AG09309 (cell line): Measurements from ENCODE around the gene UBE3B.
"Not testable (repeated sequence)": the region's sequence is repeated elsewhere in the genome, so short reads cannot be mapped to it uniquely, and the experiment has no call there.

Experiments
- DNase-seq: peaks from one replicate; pipeline ENCODE4 v3.0.0-alpha.2; 2010; ENCODE audit warnings: low read depth
- H3K4me3 ChIP-seq: 2 replicates; pipeline ENCODE4 v1.5.1; 2011; ENCODE audit warnings: mild to moderate bottlenecking, low read depth, low read length, moderate library complexity; ENCODE audit not compliant: control insufficient read depth
- CTCF ChIP-seq: IDR thresholded peaks from 2 replicates; pipeline ENCODE4 v1.5.1; 2011; ENCODE audit warnings: mild to moderate bottlenecking, low read depth, low read length, inconsistent platforms; ENCODE audit not compliant: insufficient read depth, control insufficient read depth; ENCODE audit errors: missing control alignments

Gene UBE3B

GRCh38 chr12:109469517-109469916, 7.9 kb upstream of the UBE3B start:
- no peak for DNase-seq
- no peak for TF ChIP-seq CTCF
- no peak overlapping the region for H3K4me3 ChIP-seq

- TF ChIP-seq CTCF, result no peak
- H3K4me3 ChIP-seq, result no peak overlapping the region
- DNase-seq, result no peak
These were observed 4.4 kb upstream of the UBE3B start for GRCh38 chr12:109473006-109473405.

- not testable (repeated sequence) for H3K4me3 ChIP-seq, DNase-seq
These were observed 3.7 kb upstream of the UBE3B start for GRCh38 chr12:109473526-109474270.

DNA sequence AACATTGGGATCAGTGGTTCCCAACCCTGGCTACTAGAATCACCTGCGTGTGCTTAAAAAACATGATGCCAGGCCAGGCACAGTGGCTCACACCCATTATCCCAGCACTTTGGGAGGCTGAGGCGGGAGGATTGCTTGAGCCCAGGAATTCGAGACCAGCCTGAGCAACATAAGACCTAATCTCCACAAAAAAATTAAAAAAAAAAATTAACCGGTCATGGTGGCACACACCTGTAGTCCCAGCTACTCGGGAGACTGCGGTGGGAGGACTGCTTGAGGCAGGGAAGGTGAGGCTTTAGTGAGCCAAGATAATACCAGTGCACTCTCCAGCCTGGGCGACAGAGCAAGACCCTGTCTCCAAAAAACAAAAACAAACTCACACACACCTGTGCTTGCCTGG, 2.3 kb upstream of the UBE3B start:
- DNase-seq, result no peak
- TF ChIP-seq CTCF, result no peak
- H3K4me3 ChIP-seq, result peak overlapping the region; percentile 90

- H3K4me3 ChIP-seq, result peak overlapping the region; percentile 90
- TF ChIP-seq CTCF, result no peak
- no peak for DNase-seq
These were observed 1.2 kb upstream of the UBE3B start for GRCh38 chr12:109475993-109476806.

DNA sequence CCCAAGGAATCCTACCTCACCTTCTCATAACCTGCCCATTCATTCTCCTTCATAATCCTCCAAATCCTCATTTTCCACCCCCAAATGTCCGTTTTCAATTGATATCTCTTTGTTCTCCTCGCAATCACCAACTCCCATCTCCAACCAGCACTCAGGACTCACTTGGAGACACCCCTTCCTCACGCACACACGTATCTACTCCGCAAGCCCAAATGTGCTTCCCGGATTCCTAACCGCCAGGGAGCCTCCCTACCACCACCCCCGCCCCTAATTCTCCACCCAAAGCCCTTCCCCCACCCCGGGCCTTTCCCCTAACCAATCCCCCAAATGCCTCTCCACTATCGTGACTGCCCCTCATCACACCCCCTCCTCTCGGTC, 638 bp upstream of the UBE3B start:
- TF ChIP-seq CTCF, result no peak
- no peak for DNase-seq
- H3K4me3 ChIP-seq, result peak overlapping the region; percentile 90

DNA sequence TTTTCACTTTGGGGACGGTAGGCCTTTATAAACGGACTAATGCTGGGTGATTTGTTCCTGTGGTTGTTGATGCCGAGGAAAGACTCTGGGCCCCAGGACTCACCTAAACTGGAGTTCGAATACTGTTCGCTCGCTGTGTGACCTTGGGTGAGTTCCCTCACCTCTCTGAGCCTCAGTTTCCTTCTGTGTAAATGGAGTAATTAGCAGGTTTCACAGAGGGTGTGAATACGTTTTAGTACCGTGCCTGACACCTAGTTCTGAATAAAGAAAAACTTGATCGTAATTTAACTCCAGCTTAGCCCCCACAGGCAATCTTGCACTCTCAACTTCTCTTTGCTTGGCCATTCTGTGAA, 505 bp downstream of the UBE3B start:
- TF ChIP-seq CTCF, result no peak
- no peak for DNase-seq
- H3K4me3 ChIP-seq, result peak overlapping the region; percentile 90
